Nephron progenitor cell (in vitro differentiated cells): Measurements from ENCODE around the gene PTPRD.

ENCODE experiments used
- DNase-seq: peaks from one replicate; pipeline ENCODE4 v3.0.0; 2021
- H3K27ac Mint-ChIP-seq: 2 replicates; pipeline ENCODE4 v1.8.0; 2021; ENCODE audit warnings: mild to moderate bottlenecking, moderate library complexity, mixed read lengths
- H3K27me3 Mint-ChIP-seq: 2 replicates; pipeline ENCODE4 v1.8.0; 2021; ENCODE audit warnings: mild to moderate bottlenecking, low read depth, mixed read lengths; ENCODE audit not compliant: poor library complexity
- H3K36me3 Mint-ChIP-seq: 2 replicates; pipeline ENCODE4 v1.8.0; 2021; ENCODE audit warnings: low read depth, mixed read lengths
- H3K4me1 Mint-ChIP-seq: 2 replicates; pipeline ENCODE4 v1.8.0; 2021; ENCODE audit warnings: mixed read lengths
- H3K4me3 Mint-ChIP-seq: 2 replicates; pipeline ENCODE4 v1.8.0; 2021; ENCODE audit warnings: mild to moderate bottlenecking, moderate library complexity, mixed read lengths
- H3K9me3 Mint-ChIP-seq: 2 replicates; pipeline ENCODE4 v1.8.0; 2021; ENCODE audit warnings: mild to moderate bottlenecking, moderate library complexity, mixed read lengths
- CTCF ChIP-seq: fragments of 200-600 bp; sonication (generic); IDR thresholded peaks from 2 replicates; pipeline ENCODE4 v1.5.0; 2021; ENCODE audit warnings: antibody characterized with exemption

PTPRD gene

GRCh38 chr9:8600914-8601680 is 2011.7 kb downstream of the PTPRD start:
- no peak overlapping the region for H3K4me3 Mint-ChIP-seq
- H3K27me3 Mint-ChIP-seq = no peaks in the 10 kb centered on the region
- peaks cover 16% of the 10 kb centered on the region for H3K36me3 Mint-ChIP-seq
- DNase-seq = no peak
- no peak for TF ChIP-seq CTCF
- H3K4me1 Mint-ChIP-seq = no peaks in the 10 kb centered on the region
- H3K27ac Mint-ChIP-seq = no peak overlapping the region
- H3K9me3 Mint-ChIP-seq = no peaks in the 10 kb centered on the region

GRCh38 chr9:8599937-8600336 is 2012.9 kb downstream of the PTPRD start:
- TF ChIP-seq CTCF = no peak
- H3K27me3 Mint-ChIP-seq = no peaks in the 10 kb centered on the region
- peaks cover 10% of the 10 kb centered on the region for H3K36me3 Mint-ChIP-seq
- H3K27ac Mint-ChIP-seq = no peak overlapping the region
- no peaks in the 10 kb centered on the region for H3K4me1 Mint-ChIP-seq
- no peak overlapping the region for H3K4me3 Mint-ChIP-seq
- no peaks in the 10 kb centered on the region for H3K9me3 Mint-ChIP-seq
- DNase-seq = no peak

GRCh38 chr9:8589476-8589875 is 2023.3 kb downstream of the PTPRD start:
- Mint-ChIP-seq H3K9me3 (peaks cover 7% of the 10 kb centered on the region), H3K4me3 (no peak overlapping the region), H3K4me1 (no peaks in the 10 kb centered on the region), H3K27me3 (no peaks in the 10 kb centered on the region), H3K27ac (no peak overlapping the region), H3K36me3 (peaks cover 64% of the 10 kb centered on the region)
- DNase-seq = no peak
- no peak for TF ChIP-seq CTCF

GRCh38 chr9:8585036-8585435 is 2027.8 kb downstream of the PTPRD start:
- no peak for DNase-seq
- TF ChIP-seq CTCF = no peak
- Mint-ChIP-seq H3K4me1 (no peaks in the 10 kb centered on the region), H3K4me3 (no peak overlapping the region), H3K27ac (no peak overlapping the region), H3K27me3 (peaks cover 2% of the 10 kb centered on the region), H3K9me3 (peaks cover 38% of the 10 kb centered on the region), H3K36me3 (peaks cover 69% of the 10 kb centered on the region)

- no peak overlapping the region for H3K4me3 Mint-ChIP-seq
- peaks cover 8% of the 10 kb centered on the region for H3K4me1 Mint-ChIP-seq
Observed at GRCh38 chr9:8579661-8580060, 2033.1 kb downstream of the PTPRD start.

More at GRCh38 chr9:8579661-8580060, 2033.1 kb downstream of the PTPRD start:
- Mint-ChIP-seq H3K36me3 (peaks cover 35% of the 10 kb centered on the region), H3K27ac (no peak overlapping the region), H3K9me3 (peaks cover 33% of the 10 kb centered on the region), H3K27me3 (peaks cover 2% of the 10 kb centered on the region)
- no peak for TF ChIP-seq CTCF
- no peak for DNase-seq
